Lower leg skin (tissue), 3 donors: ENCODE data around the gene FRY.

Experiments used
- CTCF ChIP-seq, 3 donors: fragments of 450-650 bp; IDR thresholded peaks; one replicate each; pipeline ENCODE4 v1.5.1; 2016; ENCODE audit warnings: antibody characterized with exemption in 3 of 3, mild to moderate bottlenecking in 3 of 3, moderate library complexity in 2 of 3
- POLR2A ChIP-seq, 2 donors: fragments of 450-650 bp; IDR thresholded peaks; one replicate each; pipeline ENCODE4 v1.6.1; 2016 to 2017; ENCODE audit warnings: antibody characterized with exemption in 2 of 2, mild to moderate bottlenecking in 1 of 2, moderate library complexity in 1 of 2

DNA sequence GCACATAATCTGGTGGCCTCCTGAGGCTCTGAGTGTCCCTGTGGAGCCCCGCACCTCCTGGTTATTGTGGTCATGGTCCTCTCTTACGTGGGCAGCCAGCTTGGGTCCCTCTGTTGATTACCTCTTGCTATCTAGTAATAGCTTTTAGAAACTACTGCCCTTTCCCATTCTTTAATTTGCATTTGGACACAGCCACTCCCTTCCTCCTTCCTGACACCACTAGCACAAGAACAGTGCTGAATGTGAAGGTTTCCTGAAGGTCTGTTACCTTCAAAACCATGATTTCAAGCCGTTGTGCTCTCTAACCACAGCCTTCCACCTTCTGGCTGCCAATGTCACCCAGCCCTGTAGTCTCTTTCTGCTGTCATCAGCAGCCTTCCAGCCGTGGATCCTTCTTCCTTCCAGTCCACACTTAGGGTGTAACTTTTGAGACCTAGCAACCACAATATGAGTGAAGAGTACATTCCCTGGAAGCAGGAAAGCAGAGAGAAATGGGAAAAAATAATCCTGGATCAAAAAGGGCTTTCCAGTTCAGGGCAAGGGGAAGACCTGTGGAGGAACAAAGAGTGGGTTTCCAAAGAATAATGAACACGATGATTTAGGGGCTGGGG lies 130.9 kb downstream of the FRY start:
- TF ChIP-seq CTCF (IDR thresholded peaks at IDR 0.05) (no peak), POLR2A (IDR thresholded peaks at IDR 0.05) (no peak)
